Ishikawa (cell line): ENCODE results near the gene EXOC4.

Source experiments
- CEBPB ChIP-seq: IDR thresholded peaks from 2 replicates; pipeline ENCODE4 v1.6.1; 2012
- CREB1 ChIP-seq: IDR thresholded peaks from 2 replicates; pipeline ENCODE4 v1.6.1; 2012; ENCODE audit warnings: low read depth
- EGR1 ChIP-seq: IDR thresholded peaks from 2 replicates; pipeline ENCODE4 v1.6.1; 2012
- EP300 ChIP-seq: IDR thresholded peaks from 2 replicates; pipeline ENCODE4 v1.6.1; 2012; ENCODE audit warnings: borderline replicate concordance
- FOXM1 ChIP-seq: IDR thresholded peaks from 2 replicates; pipeline ENCODE4 v1.6.1; 2012; ENCODE audit warnings: low read depth, borderline replicate concordance
- MAX ChIP-seq: IDR thresholded peaks from 2 replicates; pipeline ENCODE4 v1.6.1; 2012
- RAD21 ChIP-seq: IDR thresholded peaks from 2 replicates; pipeline ENCODE4 v1.6.1; 2012; ENCODE audit warnings: low read depth
- TAF1 ChIP-seq: IDR thresholded peaks from 2 replicates; pipeline ENCODE4 v1.6.1; 2012; ENCODE audit warnings: low read depth, mild to moderate bottlenecking
- USF1 ChIP-seq: IDR thresholded peaks from 2 replicates; pipeline ENCODE4 v1.6.1; 2012
- YY1 ChIP-seq: IDR thresholded peaks from 2 replicates; pipeline ENCODE4 v1.6.1; 2012; ENCODE audit warnings: low read depth
- ZBTB7A ChIP-seq: IDR thresholded peaks from 2 replicates; pipeline ENCODE4 v1.6.1; 2012; ENCODE audit warnings: low read depth
- TF ChIP-seq, protein P1 (sequence below): IDR thresholded peaks from 2 replicates; pipeline ENCODE4 v1.6.1; 2012; ENCODE audit warnings: low read depth, mild to moderate bottlenecking

GRCh38 chr7:134021836-134022235 is 769.0 kb downstream of the EXOC4 start:
- TF ChIP-seq RAD21 (no peak), MAX (no peak), CEBPB (no peak), ZBTB7A (no peak), FOXM1 (no peak), TAF1 (no peak), YY1 (no peak), CREB1 (no peak), USF1 (no peak), EGR1 (no peak), EP300 (no peak)
- TF ChIP-seq, protein P1, sequence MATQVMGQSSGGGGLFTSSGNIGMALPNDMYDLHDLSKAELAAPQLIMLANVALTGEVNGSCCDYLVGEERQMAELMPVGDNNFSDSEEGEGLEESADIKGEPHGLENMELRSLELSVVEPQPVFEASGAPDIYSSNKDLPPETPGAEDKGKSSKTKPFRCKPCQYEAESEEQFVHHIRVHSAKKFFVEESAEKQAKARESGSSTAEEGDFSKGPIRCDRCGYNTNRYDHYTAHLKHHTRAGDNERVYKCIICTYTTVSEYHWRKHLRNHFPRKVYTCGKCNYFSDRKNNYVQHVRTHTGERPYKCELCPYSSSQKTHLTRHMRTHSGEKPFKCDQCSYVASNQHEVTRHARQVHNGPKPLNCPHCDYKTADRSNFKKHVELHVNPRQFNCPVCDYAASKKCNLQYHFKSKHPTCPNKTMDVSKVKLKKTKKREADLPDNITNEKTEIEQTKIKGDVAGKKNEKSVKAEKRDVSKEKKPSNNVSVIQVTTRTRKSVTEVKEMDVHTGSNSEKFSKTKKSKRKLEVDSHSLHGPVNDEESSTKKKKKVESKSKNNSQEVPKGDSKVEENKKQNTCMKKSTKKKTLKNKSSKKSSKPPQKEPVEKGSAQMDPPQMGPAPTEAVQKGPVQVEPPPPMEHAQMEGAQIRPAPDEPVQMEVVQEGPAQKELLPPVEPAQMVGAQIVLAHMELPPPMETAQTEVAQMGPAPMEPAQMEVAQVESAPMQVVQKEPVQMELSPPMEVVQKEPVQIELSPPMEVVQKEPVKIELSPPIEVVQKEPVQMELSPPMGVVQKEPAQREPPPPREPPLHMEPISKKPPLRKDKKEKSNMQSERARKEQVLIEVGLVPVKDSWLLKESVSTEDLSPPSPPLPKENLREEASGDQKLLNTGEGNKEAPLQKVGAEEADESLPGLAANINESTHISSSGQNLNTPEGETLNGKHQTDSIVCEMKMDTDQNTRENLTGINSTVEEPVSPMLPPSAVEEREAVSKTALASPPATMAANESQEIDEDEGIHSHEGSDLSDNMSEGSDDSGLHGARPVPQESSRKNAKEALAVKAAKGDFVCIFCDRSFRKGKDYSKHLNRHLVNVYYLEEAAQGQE = no peak
